HFFc6 (cell line): Measurements from ENCODE around the gene SDK2. TPM values are rescaled to one million over a fixed set of nuclear protein-coding genes. Genes with fewer than 3 reads are reported as not detected.

Experiments used
- DNase-seq: peaks from one replicate; pipeline ENCODE4 v3.0.0-alpha.2; 2018
- H3K27ac Mint-ChIP-seq: 2 replicates; pipeline ENCODE4 v1.8.0; 2020; ENCODE audit warnings: mild to moderate bottlenecking, mixed read lengths
- H3K27me3 Mint-ChIP-seq: 2 replicates; pipeline ENCODE4 v1.8.0; 2021; ENCODE audit warnings: mild to moderate bottlenecking, moderate library complexity, mixed read lengths; ENCODE audit not compliant: insufficient read depth
- H3K36me3 Mint-ChIP-seq: 2 replicates; pipeline ENCODE4 v1.8.0; 2021; ENCODE audit warnings: low read depth, mixed read lengths
- H3K4me1 Mint-ChIP-seq: 2 replicates; pipeline ENCODE4 v1.8.0; 2020; ENCODE audit warnings: low read depth, mixed read lengths
- H3K4me3 Mint-ChIP-seq: 2 replicates; pipeline ENCODE4 v1.8.0; 2020; ENCODE audit warnings: mild to moderate bottlenecking, moderate library complexity, mixed read lengths
- H3K9me3 Mint-ChIP-seq: 2 replicates; pipeline ENCODE4 v1.8.0; 2020; ENCODE audit warnings: mild to moderate bottlenecking, mixed read lengths
- total RNA-seq, 6 experiments: library from RNA; stranded (reverse); fragmentation: NEBNext Ultra II Directional; extraction: Animal tissue kit (Norgen Biotek cat#: 25700); gene quantifications; 2 replicates in 1 of 6; 3 replicates in 5 of 6; pipeline ENCODE4 v1.2.3, GENCODE V29; 2021
- TF ChIP-seq, protein P1 (sequence below): fragments of 200-600 bp; sonication (generic); IDR thresholded peaks from 2 replicates; pipeline ENCODE4 v1.5.0; 2021; ENCODE audit warnings: antibody characterized with exemption, mild to moderate bottlenecking

Gene SDK2
- total RNA-seq, 6 experiments from 2014 or later = 0.03 TPM; not detected in 4

DNA sequence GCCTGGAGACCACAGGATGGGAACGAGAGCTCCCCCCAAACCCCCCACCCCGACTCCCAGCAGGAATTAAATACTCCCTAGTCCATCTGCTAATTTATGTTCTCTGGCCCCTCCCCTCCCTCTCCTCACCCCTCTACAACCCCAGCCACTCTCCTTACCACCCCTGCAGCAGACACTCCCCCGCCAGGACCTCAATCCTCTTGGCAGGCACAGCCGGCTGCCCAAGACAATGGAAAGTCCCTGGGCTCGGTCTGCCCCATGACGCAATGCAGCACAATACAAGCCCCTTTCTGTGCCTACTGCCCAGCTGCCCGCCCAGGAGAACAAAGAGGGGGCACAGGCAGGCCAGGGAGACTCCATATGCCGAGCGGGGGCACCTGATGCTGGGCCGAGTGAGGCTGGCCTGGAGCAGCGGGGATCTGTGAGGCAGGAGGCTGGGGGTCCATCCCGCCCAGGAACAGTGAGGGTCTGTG, 302.2 kb downstream of the SDK2 start:
- no peak for DNase-seq
- H3K27ac Mint-ChIP-seq = no peak overlapping the region

DNA sequence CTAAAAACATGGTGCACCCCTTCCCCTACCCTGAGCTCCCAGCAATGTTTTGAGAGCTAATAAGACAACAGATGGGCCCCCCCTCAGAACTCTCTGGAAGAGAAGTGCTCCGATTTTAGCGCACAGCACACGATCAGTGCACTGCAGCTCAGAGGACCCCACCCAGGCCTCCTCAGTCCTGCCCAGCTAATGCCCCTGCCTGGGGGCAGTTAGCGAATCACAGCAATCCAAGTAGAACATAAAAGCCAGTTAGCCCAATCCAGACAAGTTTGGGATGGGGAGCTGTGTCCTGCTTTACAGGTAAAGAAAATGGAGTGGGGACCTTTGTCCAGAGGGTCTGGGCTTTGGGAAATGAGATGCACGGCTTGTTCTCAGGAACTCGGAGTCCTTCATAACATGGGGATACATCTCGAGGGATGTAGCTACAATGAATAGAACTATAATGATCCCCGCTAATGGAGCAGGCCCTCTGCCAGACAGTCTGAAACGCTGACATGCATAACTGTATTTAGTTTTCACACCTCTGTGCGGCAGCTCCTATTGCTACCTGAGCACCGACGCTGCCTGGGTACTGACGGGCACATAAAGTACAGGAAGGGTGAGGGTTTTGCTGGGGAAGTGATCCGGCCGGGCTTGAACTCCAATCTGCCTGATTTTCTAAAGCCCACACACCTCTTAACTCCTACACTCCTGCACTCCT, 302.7 kb downstream of the SDK2 start:
- Mint-ChIP-seq H3K4me1 (peaks cover 38% of the 10 kb centered on the region), H3K27ac (peak overlapping the region; percentile 46; the same call in 1 of the 2 replicates), H3K4me3 (no peak overlapping the region), H3K27me3 (peaks cover 3% of the 10 kb centered on the region), H3K9me3 (no peaks in the 10 kb centered on the region), H3K36me3 (no peaks in the 10 kb centered on the region)
- DNase-seq = no peak
- TF ChIP-seq, protein P1, sequence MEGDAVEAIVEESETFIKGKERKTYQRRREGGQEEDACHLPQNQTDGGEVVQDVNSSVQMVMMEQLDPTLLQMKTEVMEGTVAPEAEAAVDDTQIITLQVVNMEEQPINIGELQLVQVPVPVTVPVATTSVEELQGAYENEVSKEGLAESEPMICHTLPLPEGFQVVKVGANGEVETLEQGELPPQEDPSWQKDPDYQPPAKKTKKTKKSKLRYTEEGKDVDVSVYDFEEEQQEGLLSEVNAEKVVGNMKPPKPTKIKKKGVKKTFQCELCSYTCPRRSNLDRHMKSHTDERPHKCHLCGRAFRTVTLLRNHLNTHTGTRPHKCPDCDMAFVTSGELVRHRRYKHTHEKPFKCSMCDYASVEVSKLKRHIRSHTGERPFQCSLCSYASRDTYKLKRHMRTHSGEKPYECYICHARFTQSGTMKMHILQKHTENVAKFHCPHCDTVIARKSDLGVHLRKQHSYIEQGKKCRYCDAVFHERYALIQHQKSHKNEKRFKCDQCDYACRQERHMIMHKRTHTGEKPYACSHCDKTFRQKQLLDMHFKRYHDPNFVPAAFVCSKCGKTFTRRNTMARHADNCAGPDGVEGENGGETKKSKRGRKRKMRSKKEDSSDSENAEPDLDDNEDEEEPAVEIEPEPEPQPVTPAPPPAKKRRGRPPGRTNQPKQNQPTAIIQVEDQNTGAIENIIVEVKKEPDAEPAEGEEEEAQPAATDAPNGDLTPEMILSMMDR = no peak

More for the DNA sequence above, 302.2 kb downstream of the SDK2 start:
- TF ChIP-seq, protein P1 = no peak
- Mint-ChIP-seq H3K36me3 (no peaks in the 10 kb centered on the region), H3K4me3 (no peak overlapping the region), H3K27me3 (peaks cover 3% of the 10 kb centered on the region), H3K4me1 (peaks cover 38% of the 10 kb centered on the region), H3K9me3 (no peaks in the 10 kb centered on the region)

DNA sequence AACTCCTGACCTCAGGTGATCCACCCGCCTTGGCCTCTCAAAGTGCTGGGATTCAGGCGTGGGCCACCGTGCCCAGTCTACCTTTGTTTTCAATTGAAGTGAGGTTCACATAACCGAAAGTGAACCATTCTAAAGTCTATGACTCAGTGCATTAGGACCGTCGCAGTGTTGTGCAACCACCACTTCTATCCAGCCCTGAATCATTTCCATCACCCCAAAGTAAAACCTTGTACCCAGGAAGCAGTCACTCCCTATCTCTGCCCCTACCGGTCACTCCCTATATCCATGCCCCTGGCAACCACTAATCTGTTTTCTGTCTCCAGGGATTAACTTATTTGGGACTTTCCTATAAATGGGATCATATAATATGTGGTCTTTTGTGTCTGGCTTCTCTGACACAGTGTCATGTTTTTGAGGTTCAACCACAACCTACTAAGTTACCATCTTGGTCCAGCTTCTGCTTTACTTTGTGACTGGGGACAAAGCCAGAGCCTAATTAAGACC, 304.1 kb downstream of the SDK2 start:
- Mint-ChIP-seq H3K27me3 (no peaks in the 10 kb centered on the region; the same call in none of the 2 replicates), H3K4me1 (peaks cover 38% of the 10 kb centered on the region), H3K9me3 (no peaks in the 10 kb centered on the region), H3K4me3 (peak overlapping the region; percentile 84), H3K27ac (peak overlapping the region; percentile 95), H3K36me3 (no peaks in the 10 kb centered on the region)
- TF ChIP-seq, protein P1 = peak; percentile 78
- peak; percentile 95 for DNase-seq

DNA sequence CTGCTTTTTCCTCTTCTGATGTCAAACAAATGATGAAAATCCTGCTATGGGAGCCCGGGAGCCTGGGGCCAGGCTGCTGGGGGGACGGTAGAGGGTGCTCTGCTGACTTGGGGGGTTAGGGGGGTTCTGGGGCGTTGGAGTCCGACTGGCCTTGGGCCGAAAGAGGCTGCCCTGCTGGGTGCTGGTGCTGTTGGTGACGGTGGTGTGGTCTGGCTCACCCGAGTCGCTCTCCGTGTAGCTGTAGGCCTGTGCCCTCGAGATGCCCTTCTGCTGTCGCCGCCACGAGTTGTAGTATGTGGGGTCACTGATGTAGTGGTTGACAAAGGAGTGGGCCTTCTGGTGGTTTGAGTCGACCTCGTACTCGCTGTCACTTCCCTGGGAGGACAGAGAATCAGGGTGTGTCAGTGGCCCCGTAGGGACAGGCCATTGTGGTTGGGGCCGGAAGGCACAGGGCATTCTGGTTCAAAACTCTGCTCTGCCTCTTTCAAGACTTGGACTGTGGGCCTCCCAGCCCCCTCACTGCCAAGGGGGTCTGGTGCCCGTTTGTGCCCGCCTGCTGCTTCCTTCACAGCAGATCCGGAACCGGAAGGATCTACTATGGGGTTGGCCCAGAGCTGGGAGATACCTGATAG, 305.6 kb downstream of the SDK2 start:
- Mint-ChIP-seq H3K4me3 (peak overlapping the region; percentile 15; the same call in 1 of the 2 replicates), H3K9me3 (no peaks in the 10 kb centered on the region), H3K4me1 (peaks cover 38% of the 10 kb centered on the region), H3K27me3 (no peaks in the 10 kb centered on the region; the same call in none of the 2 replicates), H3K36me3 (no peaks in the 10 kb centered on the region), H3K27ac (peak overlapping the region; percentile 60; the same call in 1 of the 2 replicates)
- no peak for DNase-seq
- TF ChIP-seq, protein P1 = 0 out of 2 replicates have a peak, but pooled peaks have one; percentile 7

DNA sequence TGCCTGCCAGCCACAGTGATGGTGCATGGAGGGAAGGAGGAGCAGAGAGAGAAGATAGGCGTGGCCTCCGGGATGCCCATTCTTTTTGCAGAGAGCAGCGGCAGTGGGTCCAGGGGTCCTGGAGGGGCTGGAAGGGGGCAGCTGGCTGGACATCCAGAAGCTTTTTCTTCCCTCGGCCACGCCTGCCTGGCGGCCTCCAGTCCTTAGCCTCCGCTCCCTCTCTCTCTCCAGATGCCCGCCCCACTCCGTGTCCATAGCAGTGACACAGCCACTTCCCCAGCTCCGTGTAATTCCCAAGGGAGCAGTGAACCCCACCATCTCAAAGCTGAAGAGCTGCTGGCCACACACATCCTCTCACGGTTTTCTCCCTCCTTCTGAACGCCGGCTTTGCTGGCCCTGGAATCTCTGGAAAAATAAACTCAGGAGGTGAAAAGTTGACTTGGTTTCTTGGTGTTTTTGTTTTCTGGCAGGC, 306.2 kb downstream of the SDK2 start:
- no peaks in the 10 kb centered on the region; the same call in none of the 2 replicates for H3K27me3 Mint-ChIP-seq
- TF ChIP-seq, protein P1 = no peak
- H3K4me1 Mint-ChIP-seq = peaks cover 37% of the 10 kb centered on the region
- H3K27ac Mint-ChIP-seq = peak overlapping the region; percentile 60; the same call in 1 of the 2 replicates
- H3K4me3 Mint-ChIP-seq = peak overlapping the region; percentile 15; the same call in 1 of the 2 replicates
- no peaks in the 10 kb centered on the region for H3K36me3 Mint-ChIP-seq
- H3K9me3 Mint-ChIP-seq = no peaks in the 10 kb centered on the region
- no peak for DNase-seq
